ENCODE results near the gene TNFSF8. TPM values are rescaled to one million over a fixed set of nuclear protein-coding genes. Genes with fewer than 3 reads are reported as not detected.

TNFSF8 gene
- polyA plus RNA-seq, 1 donor from 2014 or later: not detected

DNA sequence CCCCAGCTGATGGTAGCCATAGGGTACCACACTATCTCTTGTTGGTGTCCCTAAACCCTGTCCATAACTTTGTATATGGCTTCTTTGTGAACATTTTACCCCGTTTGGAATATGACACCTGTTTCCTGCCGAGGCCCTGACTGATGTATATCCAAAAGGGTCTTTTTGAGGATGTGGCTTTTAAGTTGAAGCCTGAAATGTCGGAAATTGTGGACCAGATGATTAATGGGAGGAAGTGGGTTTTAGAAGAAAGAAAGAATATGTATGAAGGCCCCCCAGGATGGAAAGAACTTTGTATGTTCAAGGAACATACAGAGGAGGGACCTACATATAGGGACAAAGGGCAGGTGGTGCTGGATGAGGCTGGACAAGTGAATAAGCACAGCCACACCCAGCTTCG, 16.7 kb upstream of the TNFSF8 start:
- H4K20me1 ChIP-seq (ENCODE audit: insufficient read depth): no peaks in the 10 kb centered on the region
- no peak overlapping the region for H3K4me3 ChIP-seq (ENCODE audit: low read length)
- H3K27me3 ChIP-seq (ENCODE audit: insufficient read depth, low read depth, low read length): no peaks in the 10 kb centered on the region
- H3F3A ChIP-seq (ENCODE audit: insufficient read depth, low read length, poor library complexity, severe bottlenecking): no peaks in the 10 kb centered on the region
- no peak overlapping the region for H3K4me2 ChIP-seq (ENCODE audit: low read length)
- H3K9me3 ChIP-seq (ENCODE audit: low read length): no peaks in the 10 kb centered on the region
- no peak overlapping the region for H3K9ac ChIP-seq (ENCODE audit: low read length)
- H3K27ac ChIP-seq (ENCODE audit: low read length): no peak overlapping the region
- no peaks in the 10 kb centered on the region for H3K9me2 ChIP-seq (ENCODE audit: insufficient read depth, low read length)
- H3K79me2 ChIP-seq (replicated peaks; ENCODE audit: insufficient read depth, low read length): no peaks in the 10 kb centered on the region
- no peaks in the 10 kb centered on the region for H3K36me3 ChIP-seq (ENCODE audit: insufficient read depth, low read length)
- H2AFZ ChIP-seq (ENCODE audit: low read depth, low read length): no peak overlapping the region
- TF ChIP-seq RAD21 (conservative IDR thresholded peaks at IDR 0.05) (no peak), EP300 (conservative IDR thresholded peaks at IDR 0.05; ENCODE audit: poor library complexity, severe bottlenecking) (no peak), SMC3 (conservative IDR thresholded peaks at IDR 0.05; ENCODE audit: poor library complexity) (no peak), MXI1 (conservative IDR thresholded peaks at IDR 0.05; ENCODE audit: poor library complexity, severe bottlenecking) (no peak), EZH2 (IDR thresholded peaks at IDR 0.05; ENCODE audit: borderline replicate concordance, insufficient read depth, low read length, poor library complexity, severe bottlenecking) (no peak), TAF1 (IDR thresholded peaks at IDR 0.05; ENCODE audit: low read depth) (no peak), POLR2AphosphoS5 (IDR thresholded peaks at IDR 0.05) (no peak)
- TF ChIP-seq, protein P1, sequence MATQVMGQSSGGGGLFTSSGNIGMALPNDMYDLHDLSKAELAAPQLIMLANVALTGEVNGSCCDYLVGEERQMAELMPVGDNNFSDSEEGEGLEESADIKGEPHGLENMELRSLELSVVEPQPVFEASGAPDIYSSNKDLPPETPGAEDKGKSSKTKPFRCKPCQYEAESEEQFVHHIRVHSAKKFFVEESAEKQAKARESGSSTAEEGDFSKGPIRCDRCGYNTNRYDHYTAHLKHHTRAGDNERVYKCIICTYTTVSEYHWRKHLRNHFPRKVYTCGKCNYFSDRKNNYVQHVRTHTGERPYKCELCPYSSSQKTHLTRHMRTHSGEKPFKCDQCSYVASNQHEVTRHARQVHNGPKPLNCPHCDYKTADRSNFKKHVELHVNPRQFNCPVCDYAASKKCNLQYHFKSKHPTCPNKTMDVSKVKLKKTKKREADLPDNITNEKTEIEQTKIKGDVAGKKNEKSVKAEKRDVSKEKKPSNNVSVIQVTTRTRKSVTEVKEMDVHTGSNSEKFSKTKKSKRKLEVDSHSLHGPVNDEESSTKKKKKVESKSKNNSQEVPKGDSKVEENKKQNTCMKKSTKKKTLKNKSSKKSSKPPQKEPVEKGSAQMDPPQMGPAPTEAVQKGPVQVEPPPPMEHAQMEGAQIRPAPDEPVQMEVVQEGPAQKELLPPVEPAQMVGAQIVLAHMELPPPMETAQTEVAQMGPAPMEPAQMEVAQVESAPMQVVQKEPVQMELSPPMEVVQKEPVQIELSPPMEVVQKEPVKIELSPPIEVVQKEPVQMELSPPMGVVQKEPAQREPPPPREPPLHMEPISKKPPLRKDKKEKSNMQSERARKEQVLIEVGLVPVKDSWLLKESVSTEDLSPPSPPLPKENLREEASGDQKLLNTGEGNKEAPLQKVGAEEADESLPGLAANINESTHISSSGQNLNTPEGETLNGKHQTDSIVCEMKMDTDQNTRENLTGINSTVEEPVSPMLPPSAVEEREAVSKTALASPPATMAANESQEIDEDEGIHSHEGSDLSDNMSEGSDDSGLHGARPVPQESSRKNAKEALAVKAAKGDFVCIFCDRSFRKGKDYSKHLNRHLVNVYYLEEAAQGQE (IDR thresholded peaks at IDR 0.05; ENCODE audit: borderline replicate concordance): no peak
- TF ChIP-seq, protein P2, sequence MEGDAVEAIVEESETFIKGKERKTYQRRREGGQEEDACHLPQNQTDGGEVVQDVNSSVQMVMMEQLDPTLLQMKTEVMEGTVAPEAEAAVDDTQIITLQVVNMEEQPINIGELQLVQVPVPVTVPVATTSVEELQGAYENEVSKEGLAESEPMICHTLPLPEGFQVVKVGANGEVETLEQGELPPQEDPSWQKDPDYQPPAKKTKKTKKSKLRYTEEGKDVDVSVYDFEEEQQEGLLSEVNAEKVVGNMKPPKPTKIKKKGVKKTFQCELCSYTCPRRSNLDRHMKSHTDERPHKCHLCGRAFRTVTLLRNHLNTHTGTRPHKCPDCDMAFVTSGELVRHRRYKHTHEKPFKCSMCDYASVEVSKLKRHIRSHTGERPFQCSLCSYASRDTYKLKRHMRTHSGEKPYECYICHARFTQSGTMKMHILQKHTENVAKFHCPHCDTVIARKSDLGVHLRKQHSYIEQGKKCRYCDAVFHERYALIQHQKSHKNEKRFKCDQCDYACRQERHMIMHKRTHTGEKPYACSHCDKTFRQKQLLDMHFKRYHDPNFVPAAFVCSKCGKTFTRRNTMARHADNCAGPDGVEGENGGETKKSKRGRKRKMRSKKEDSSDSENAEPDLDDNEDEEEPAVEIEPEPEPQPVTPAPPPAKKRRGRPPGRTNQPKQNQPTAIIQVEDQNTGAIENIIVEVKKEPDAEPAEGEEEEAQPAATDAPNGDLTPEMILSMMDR (IDR thresholded peaks at IDR 0.05; ENCODE audit: poor library complexity, severe bottlenecking): no peak

DNA sequence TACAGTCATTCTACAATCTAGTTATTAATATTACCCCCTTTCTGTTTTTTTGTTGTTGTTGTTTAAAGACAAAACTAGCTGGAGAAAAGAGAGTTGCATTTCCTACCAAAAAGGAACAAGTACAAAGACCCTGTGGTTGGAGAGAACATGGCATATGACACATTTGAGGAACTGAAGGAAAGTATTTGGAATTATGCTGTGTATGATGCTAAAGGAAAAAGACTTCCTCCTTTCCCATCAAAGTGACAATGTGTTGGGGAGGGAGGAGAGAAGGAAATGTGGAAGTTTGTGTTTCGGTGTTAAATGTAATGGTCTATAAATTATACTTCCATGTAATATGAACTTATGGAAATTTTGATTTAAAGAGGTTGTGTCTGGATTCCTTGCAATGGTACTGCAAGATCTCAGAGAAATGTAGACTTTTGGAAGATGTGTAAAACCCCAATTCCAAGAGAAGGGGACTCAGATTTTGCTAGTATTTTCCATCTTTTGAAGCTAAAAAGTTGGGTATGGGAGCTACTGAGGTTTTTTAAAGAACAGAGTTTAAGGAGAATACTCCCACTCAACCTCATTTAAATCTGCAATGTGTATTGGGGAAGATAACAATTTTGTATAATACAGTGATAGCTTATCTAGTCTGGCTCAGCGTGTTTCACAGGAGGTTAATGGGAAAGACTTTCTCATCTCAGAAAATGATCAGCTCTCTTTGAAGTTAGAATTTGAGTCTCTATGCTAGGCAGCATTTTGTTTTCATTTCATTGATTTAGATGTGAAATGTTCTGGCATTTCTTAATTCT, 15.4 kb upstream of the TNFSF8 start:
- H3K79me2 ChIP-seq (replicated peaks; ENCODE audit: insufficient read depth, low read length): no peaks in the 10 kb centered on the region
- no peaks in the 10 kb centered on the region for H3F3A ChIP-seq (ENCODE audit: insufficient read depth, low read length, poor library complexity, severe bottlenecking)
- no peak overlapping the region for H2AFZ ChIP-seq (ENCODE audit: low read depth, low read length)
- H3K27ac ChIP-seq (ENCODE audit: low read length): no peak overlapping the region
- TF ChIP-seq TAF1 (IDR thresholded peaks at IDR 0.05; ENCODE audit: low read depth) (no peak), EP300 (conservative IDR thresholded peaks at IDR 0.05; ENCODE audit: poor library complexity, severe bottlenecking) (no peak), SMC3 (conservative IDR thresholded peaks at IDR 0.05; ENCODE audit: poor library complexity) (no peak), MXI1 (conservative IDR thresholded peaks at IDR 0.05; ENCODE audit: poor library complexity, severe bottlenecking) (no peak), RAD21 (conservative IDR thresholded peaks at IDR 0.05) (no peak), EZH2 (IDR thresholded peaks at IDR 0.05; ENCODE audit: borderline replicate concordance, insufficient read depth, low read length, poor library complexity, severe bottlenecking) (no peak), POLR2AphosphoS5 (IDR thresholded peaks at IDR 0.05) (no peak)
- TF ChIP-seq, protein P1 (IDR thresholded peaks at IDR 0.05; ENCODE audit: borderline replicate concordance): no peak
- TF ChIP-seq, protein P2 (IDR thresholded peaks at IDR 0.05; ENCODE audit: poor library complexity, severe bottlenecking): no peak
- no peaks in the 10 kb centered on the region for H3K9me2 ChIP-seq (ENCODE audit: insufficient read depth, low read length)
- no peak overlapping the region for H3K9ac ChIP-seq (ENCODE audit: low read length)
- H3K36me3 ChIP-seq (ENCODE audit: insufficient read depth, low read length): no peaks in the 10 kb centered on the region
- H3K9me3 ChIP-seq (ENCODE audit: low read length): no peaks in the 10 kb centered on the region
- H3K4me3 ChIP-seq (ENCODE audit: low read length): no peak overlapping the region
- H4K20me1 ChIP-seq (ENCODE audit: insufficient read depth): no peaks in the 10 kb centered on the region
- no peaks in the 10 kb centered on the region for H3K27me3 ChIP-seq (ENCODE audit: insufficient read depth, low read depth, low read length)
- H3K4me2 ChIP-seq (ENCODE audit: low read length): no peak overlapping the region

Data from neural cell (in vitro differentiated cells).